ENCODE results near the gene SMIM1.

SMIM1 gene

GRCh38 chr1:3777078-3777547, 4.6 kb downstream of the SMIM1 start:
- DNase-seq (ENCODE audit: low spot score): no peak

GRCh38 chr1:3777647-3778589, 5.4 kb downstream of the SMIM1 start:
- no peak for DNase-seq (ENCODE audit: low spot score)

- DNase-seq (ENCODE audit: low spot score): no peak
Observed at GRCh38 chr1:3778590-3779264, 6.2 kb downstream of the SMIM1 start.

DNA sequence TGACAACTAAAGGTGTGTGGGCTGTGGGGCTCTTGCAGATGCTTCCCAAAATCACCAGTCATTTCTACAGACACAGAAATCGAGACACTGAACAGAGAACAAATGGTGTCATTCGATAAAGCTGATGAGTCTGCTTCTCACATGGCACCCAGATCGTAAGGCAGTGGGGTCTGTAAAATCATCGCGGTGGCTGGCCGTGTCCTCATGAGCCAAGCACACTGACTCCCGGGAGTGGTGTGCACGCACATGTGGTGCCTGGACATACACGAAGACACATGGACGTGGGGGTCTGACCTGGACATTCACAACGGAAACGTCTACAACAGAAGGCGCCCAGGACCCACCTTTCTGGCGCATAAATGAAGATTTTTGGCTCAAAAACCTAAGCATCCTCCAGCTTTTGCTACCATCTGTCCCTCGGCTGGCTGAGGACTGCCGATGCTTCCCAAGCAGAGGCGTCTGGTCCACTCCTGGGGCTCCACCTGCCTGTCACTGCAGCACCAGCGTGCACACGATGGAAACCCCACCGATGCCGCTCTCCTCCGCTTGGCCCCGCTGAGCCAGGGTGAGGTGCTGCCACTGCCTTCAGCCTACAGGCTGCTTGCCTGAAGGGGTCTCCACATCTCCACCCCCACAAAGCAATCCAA, 6.8 kb downstream of the SMIM1 start:
- DNase-seq (ENCODE audit: low spot score): no peak

DNA sequence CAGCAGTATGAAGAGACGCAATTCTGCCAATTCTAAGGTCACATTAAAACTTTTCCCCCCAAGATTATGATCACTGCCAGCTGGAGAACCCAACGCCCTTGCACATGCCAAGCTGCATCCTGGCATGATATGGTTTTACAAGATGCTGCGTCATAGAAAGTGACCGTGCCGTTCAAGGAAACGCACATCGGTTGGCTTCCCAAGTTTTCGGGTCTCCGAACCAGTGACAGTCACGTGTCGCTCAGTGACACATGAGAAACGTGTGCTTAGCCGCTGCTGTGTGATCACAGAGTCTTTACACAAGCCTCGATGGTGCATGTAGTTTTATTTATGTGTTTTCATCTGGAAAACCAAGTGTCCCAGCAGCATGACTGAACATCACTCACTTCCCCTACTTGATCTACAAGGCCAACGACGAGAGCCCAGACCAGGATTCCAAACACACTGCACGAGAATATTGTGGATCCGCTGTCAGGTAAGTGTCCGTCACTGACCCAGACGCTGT, 7.4 kb downstream of the SMIM1 start:
- no peak for DNase-seq (ENCODE audit: low spot score)

DNA sequence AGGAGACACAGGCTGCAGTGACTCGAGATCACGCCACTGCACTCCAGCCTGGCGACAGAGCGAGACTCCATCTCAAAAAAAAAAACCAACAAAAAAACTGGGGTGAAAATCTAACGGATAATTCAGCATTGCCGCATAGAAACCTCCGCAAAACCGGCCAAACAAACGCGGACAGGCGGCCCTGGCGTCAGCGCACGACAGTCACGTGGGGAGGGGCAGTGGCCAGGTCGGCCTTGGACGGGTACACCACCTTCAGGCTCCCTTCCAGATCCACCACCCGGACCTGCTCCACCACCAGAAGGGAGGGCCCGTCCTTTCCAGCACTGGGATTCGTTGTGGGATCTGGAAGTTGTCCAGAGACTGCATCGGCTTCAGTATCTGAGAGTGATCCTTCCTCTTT, 8.4 kb downstream of the SMIM1 start:
- no peak for DNase-seq (ENCODE audit: low spot score)

DNA sequence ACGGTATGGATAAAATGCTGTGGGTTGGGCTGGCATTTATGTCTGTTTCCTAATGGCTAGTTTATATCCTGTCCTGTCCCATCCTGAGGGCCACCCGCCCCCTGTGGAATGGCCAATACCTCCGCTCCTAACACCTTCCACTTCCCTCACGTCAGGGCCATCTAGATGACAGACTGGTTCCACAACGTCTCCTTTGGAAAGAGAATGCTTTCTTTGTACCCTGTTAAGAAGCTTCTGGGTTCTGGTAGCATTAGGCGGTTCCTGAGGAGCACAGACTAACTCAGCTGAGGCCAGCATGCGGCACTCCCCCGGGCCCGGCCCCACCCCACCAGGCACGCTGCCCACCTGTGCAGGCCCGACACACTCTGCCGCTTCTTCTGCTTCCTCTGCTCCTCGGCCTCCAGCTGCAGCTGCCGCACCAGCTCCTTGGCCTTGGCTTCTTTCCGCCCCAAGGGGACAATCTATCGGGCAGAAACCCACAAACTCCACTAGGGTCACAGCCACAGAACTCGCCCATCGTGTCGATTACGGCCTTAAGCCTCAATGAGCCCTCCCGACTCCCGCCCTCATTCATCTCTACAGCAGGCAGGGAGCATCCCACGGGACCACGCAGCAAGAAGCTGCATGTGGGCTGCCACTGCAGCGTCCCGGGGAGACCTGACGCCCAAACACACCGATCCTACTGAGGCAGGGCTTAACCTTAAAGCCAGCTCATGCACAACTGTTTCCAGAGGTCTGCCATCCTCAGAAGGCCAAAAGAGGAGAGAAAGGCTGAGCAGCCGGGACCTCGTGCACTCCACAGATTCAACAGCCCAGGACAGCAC, 11.3 kb downstream of the SMIM1 start:
- DNase-seq (ENCODE audit: low spot score): no peak

DNA sequence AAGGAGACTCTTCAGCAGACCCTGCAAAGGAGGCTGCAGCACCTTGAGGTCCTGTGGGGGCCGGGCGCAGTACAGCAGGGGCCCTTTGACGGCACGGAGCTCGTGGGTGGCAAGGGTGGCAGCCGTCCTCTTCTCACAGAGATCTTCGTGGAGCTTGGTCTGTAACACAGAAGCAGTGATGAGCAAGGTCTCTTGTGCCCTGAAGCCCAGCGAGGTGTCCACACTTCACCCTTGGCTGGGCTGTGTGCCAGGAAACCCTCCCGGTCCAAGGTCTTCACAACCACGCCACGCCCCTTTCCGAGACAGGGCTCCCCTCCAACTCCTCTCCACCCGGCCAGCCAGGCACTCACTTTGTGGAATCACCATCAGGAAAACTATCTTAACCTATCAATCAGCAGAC, 12.5 kb downstream of the SMIM1 start:
- no peak for DNase-seq (ENCODE audit: low spot score)

DNA sequence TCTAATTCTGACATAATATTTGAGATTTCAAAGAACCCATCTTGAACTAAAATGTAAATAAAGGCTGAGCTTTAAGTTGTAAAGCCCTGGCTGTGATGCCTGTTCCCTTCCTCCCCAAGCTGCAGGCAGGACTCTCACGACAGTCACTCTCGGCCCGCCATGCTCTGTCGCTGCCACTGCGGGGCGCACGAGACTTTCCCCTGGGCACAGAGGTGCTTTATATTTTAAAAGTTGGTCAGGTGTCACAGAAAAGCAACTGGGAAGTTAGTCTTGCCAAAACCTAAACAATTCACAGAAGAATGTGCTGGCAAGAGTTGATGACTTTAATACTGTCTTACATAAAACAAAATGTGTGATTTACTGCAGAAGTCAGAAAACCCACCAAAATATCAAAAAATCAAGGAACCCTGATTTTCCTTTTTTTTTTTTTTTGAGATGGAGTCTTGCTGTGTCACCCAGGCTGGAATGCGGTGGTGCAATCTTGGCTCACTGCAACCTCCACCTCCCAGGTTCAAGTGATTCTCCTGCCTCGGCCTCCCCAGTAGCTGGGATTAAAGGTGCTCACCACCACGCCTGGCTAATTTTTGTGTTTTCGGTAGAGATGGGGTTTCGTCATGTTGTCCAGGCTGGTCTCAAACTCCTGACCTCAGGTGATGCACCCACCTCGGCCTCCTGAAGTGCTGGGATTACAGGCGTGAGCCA, 13.1 kb downstream of the SMIM1 start:
- no peak for DNase-seq (ENCODE audit: low spot score)

DNA sequence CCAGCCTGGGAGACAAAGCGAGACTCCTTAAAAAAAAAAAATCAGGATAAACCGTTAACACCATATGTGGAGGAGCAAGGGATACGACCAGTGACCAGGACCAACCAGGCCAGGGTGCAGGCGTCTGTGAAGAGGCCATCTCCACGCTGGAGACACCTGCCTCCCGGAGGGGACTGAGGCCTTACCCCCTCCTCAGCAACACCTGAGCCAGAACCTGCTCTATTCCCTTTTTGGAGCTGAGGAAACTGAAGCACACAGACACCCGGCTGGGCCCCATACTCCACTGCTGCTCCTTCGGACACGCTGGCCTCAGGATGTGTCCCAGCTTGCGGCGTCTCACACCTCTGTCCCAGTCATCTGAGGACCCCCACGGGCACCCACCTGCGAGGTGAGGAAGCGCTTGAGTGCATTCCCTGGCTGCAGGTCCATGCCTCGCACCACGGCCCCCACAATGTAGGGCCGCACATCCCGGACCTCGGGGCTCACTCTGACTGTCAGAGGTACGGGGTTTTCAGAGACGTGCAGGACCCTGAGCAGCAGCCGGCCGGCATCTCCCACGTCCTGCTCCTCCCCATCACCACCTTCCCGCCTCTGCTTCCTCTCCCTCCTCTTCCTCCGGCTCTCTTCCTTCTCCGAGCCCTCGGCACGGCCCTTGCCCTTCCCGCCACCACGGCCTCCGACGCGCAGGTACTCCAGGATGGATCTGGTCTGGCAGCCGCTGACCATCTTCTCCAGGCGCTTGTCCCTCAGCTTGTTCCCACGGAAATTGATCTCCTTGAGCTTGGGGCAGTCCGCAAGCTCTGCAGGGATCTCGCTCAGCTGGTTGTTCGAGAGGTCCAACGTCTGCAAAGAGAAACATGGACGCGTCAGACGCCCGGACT, 14.2 kb downstream of the SMIM1 start:
- no peak for DNase-seq (ENCODE audit: low spot score)

DNA sequence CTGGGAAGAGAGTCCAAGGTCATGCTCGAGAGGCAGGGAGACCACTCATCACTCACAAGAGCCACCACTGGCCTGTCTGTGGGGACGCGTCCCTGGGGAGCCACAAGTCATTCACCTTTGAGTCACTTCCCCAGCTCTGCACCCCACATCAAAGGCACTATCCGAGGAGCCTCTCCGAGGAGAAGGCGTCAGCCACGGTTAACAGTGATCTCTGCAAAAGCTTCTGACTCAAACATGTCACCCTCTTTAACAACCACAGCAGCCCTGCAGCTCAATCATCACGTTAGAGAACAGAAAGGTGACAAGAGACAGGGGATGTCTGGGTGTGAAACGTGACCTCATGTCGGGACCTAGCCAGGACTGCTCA, 14.8 kb downstream of the SMIM1 start:
- no peak for DNase-seq (ENCODE audit: low spot score)

DNA sequence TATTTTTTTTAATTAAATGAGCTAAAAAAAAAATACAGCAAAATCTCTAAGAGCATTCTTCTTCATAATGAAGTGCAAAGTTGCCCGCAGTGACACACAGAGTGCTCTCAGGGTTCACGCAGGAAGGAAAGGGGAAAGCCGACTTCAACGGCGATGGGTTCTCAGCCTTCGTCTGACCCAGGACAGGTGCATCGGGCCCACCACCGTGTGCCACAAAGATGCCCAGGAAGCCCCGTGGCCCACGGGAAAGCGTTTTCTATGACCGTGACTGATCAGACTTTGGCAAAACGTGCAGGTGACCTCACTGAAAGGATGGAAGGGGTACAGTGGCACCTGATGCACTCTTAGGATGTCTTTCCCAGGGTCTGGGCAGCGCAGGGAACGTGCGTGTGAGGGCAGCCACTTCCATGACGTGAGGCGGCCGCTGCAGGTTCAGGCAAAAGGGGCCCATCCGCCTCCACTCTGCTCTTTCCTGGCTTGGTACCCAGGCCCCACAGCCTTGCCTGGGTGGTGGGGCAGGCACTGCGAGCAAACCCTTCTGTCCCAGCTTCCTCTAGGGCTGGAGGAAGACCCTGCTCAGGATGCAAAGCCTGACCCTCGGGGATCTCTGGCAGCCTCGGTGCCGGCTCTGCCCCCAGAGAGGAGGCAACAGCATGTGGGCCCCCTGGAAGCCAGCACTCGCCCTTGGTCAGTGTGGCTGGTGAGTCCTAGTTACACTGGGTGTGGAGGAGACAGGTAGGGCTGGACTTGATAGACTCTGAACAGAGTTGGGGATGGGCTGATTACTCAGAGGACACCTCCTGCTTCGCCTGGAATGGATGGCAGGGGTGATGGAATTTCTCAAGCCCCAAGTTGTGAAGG, 15.4 kb downstream of the SMIM1 start:
- no peak for DNase-seq (ENCODE audit: low spot score)

GRCh38 chr1:3788756-3789420, 16.3 kb downstream of the SMIM1 start:
- no peak for DNase-seq (ENCODE audit: low spot score)

- DNase-seq (ENCODE audit: low spot score): no peak
Observed at GRCh38 chr1:3789421-3790300, 17.1 kb downstream of the SMIM1 start.

GRCh38 chr1:3790500-3790923, 18.0 kb downstream of the SMIM1 start:
- DNase-seq (ENCODE audit: low spot score): no peak

GRCh38 chr1:3790952-3791351, 18.4 kb downstream of the SMIM1 start:
- DNase-seq (ENCODE audit: low spot score): no peak

GRCh38 chr1:3795453-3796214, 23.1 kb downstream of the SMIM1 start:
- no peak for DNase-seq (ENCODE audit: low spot score)
